ENCODE results near the gene ELANE. TPM values are rescaled to one million over a fixed set of nuclear protein-coding genes. Genes with fewer than 3 reads are reported as not detected.
A peak's percentile ranks its signal among the peaks of the same experiment; 100 is the strongest.

Gene ELANE
- total RNA-seq, 1 donor from 2014 or later, result 0.52 TPM

- Histone ChIP-seq H3K9me3 (no peaks in the 10 kb centered on the region), H3K4me3 (peak overlapping the region; percentile 29), H3K4me1 (peaks cover 4% of the 10 kb centered on the region), H3K27me3 (peaks cover 22% of the 10 kb centered on the region), H3K27ac (no peak overlapping the region), H3K36me3 (no peaks in the 10 kb centered on the region)
- intact Hi-C loops (cut with DNase I), result no loop called here
- DNase-seq, result no peak
- TF ChIP-seq, protein P1, sequence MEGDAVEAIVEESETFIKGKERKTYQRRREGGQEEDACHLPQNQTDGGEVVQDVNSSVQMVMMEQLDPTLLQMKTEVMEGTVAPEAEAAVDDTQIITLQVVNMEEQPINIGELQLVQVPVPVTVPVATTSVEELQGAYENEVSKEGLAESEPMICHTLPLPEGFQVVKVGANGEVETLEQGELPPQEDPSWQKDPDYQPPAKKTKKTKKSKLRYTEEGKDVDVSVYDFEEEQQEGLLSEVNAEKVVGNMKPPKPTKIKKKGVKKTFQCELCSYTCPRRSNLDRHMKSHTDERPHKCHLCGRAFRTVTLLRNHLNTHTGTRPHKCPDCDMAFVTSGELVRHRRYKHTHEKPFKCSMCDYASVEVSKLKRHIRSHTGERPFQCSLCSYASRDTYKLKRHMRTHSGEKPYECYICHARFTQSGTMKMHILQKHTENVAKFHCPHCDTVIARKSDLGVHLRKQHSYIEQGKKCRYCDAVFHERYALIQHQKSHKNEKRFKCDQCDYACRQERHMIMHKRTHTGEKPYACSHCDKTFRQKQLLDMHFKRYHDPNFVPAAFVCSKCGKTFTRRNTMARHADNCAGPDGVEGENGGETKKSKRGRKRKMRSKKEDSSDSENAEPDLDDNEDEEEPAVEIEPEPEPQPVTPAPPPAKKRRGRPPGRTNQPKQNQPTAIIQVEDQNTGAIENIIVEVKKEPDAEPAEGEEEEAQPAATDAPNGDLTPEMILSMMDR (IDR thresholded peaks at IDR 0.05), result no peak
- no peak for ATAC-seq
Measured at GRCh38 chr19:821231-821824, 30.8 kb upstream of the ELANE start.

GRCh38 chr19:821825-822503, 30.1 kb upstream of the ELANE start, which contains the start of gene PLPPR3:
Gene PLPPR3, minus strand, starts transcription at chr19:821955. Its CDS starts 396 bp downstream, at chr19:821559.
- H3K27me3 ChIP-seq, result peaks cover 22% of the 10 kb centered on the region
- intact Hi-C loops (cut with DNase I), result no loop called here
- TF ChIP-seq, protein P1 (IDR thresholded peaks at IDR 0.05), result no peak
- no peaks in the 10 kb centered on the region for H3K9me3 ChIP-seq
- H3K4me1 ChIP-seq, result peaks cover 4% of the 10 kb centered on the region
- no peak within 1 kb of the TSS for H3K27ac ChIP-seq
- H3K4me3 ChIP-seq, result peak within 1 kb of the TSS; percentile 29
- DNase-seq (no peak), ATAC-seq (no peak)
- no peaks in the 10 kb centered on the region for H3K36me3 ChIP-seq

DNA sequence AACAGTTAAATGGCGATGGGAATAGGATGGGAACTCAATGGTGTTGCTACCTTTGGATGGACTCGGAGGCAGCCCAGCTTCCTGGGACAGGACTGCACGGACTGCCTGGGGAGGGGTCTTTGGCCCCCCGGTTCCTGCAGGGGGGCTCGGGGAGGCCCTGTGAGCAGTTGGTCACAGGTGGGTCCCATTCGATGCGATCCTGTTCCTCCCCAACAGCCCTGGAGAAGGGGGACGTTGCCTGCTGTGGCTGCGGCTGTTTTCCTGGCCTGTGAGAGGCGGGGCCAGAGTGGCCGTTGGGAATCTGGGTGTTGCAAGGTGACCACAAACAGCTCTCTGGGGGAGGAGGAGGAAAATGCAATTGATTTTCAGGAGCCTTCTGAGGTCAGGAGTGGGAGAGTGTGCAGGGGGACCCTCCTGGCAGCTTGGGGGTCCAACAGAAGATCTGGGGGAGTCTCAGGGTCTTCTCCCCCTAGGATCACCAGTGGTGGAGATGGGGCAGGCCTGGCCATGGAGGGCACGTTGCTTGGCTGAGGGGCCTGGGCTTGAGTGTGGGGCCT, 28.5 kb upstream of the ELANE start:
- DNase-seq, result peak; percentile 61
- intact Hi-C loops (cut with DNase I), result no loop called here
- Histone ChIP-seq H3K4me1 (peaks cover 4% of the 10 kb centered on the region), H3K36me3 (no peaks in the 10 kb centered on the region), H3K27ac (no peak overlapping the region), H3K9me3 (no peaks in the 10 kb centered on the region), H3K27me3 (peaks cover 22% of the 10 kb centered on the region), H3K4me3 (no peak overlapping the region)
- TF ChIP-seq, protein P1 (IDR thresholded peaks at IDR 0.05), result no peak
- peak; percentile 34 for ATAC-seq

- intact Hi-C loops (cut with DNase I), result no loop called here
- H3K4me1 ChIP-seq, result peaks cover 4% of the 10 kb centered on the region
- DNase-seq (peak; percentile 72), ATAC-seq (peak; percentile 66)
- H3K9me3 ChIP-seq, result no peaks in the 10 kb centered on the region
- H3K27me3 ChIP-seq, result peaks cover 22% of the 10 kb centered on the region
- TF ChIP-seq, protein P1 (IDR thresholded peaks at IDR 0.05), result no peak
- H3K36me3 ChIP-seq, result no peaks in the 10 kb centered on the region
- no peak overlapping the region for H3K27ac ChIP-seq
- H3K4me3 ChIP-seq, result no peak overlapping the region
Measured at GRCh38 chr19:824885-825284, 27.2 kb upstream of the ELANE start.

DNA sequence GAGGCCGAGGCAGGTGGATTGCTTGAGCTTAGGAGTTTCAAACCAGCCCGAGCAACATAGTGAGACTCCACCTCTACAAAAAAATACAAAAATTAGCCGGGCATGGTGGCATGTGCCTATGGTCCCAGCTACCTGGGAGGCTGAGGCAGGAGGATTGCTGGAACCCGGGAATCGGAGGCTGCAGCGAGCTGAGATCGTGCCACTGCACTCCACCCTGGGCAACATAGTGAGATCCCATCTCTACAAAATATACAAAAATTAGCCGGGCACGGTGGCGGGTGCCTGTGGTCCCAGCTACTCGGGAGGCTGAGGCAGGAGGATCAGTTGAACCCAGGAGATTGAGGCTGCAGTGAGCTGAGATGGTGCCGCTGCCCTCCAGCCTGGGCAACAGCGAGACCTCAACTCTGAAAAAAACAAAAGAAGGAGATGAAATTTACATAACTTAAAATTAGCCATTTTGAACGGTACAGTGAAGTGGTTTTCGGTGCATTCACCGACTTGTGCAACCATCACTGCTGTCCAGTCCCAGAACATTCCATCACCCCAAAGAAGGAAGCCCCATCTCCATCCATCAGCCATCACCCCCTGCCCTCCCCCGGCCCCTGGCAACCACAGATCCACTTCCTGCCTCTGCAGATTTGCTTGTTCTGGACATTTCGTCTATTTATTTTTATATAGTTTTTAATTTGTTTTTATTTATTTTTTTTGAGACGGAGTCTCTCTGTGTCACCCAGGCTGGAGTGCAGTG, 26.0 kb upstream of the ELANE start:
- DNase-seq (no peak), ATAC-seq (no peak)
- peaks cover 26% of the 10 kb centered on the region for H3K27me3 ChIP-seq
- no peaks in the 10 kb centered on the region for H3K36me3 ChIP-seq
- intact Hi-C loops (cut with DNase I), result no loop called here
- peaks cover 4% of the 10 kb centered on the region for H3K4me1 ChIP-seq
- TF ChIP-seq, protein P1 (IDR thresholded peaks at IDR 0.05), result no peak
- no peaks in the 10 kb centered on the region for H3K9me3 ChIP-seq
- H3K4me3 ChIP-seq, result no peak overlapping the region
- no peak overlapping the region for H3K27ac ChIP-seq

Data from upper lobe of right lung (tissue), 1 donor.